Measurements from ENCODE around the gene TBC1D9B.
A peak's percentile ranks its signal among the peaks of the same experiment; 100 is the strongest.
"Not testable (repeated sequence)": the region's sequence is repeated elsewhere in the genome, so short reads cannot be mapped to it uniquely, and the experiment has no call there.

The TBC1D9B gene

GRCh38 chr5:179837076-179838011, 70.4 kb downstream of the TBC1D9B start:
- DNase-seq (ENCODE audit: low read depth): no peak

- no peak for DNase-seq (ENCODE audit: low read depth)
Observed at GRCh38 chr5:179836225-179837019, 71.3 kb downstream of the TBC1D9B start.

GRCh38 chr5:179834871-179835270, 72.8 kb downstream of the TBC1D9B start:
- DNase-seq (ENCODE audit: low read depth): not testable (repeated sequence)

- DNase-seq (ENCODE audit: low read depth): no peak
Observed at GRCh38 chr5:179834120-179834519, 73.6 kb downstream of the TBC1D9B start.

GRCh38 chr5:179833709-179834070, 74.0 kb downstream of the TBC1D9B start:
- DNase-seq (ENCODE audit: low read depth): no peak

GRCh38 chr5:179833056-179833708, 74.5 kb downstream of the TBC1D9B start:
- DNase-seq (ENCODE audit: low read depth): no peak

- DNase-seq (ENCODE audit: low read depth): no peak
Observed at GRCh38 chr5:179832039-179832745, 75.5 kb downstream of the TBC1D9B start.

GRCh38 chr5:179830818-179831468, 76.8 kb downstream of the TBC1D9B start:
- no peak for DNase-seq (ENCODE audit: low read depth)

- DNase-seq (ENCODE audit: low read depth): no peak
Observed at GRCh38 chr5:179829732-179830435, 77.8 kb downstream of the TBC1D9B start.

- no peak for DNase-seq (ENCODE audit: low read depth)
Observed at GRCh38 chr5:179828756-179829421, 78.8 kb downstream of the TBC1D9B start.

GRCh38 chr5:179827680-179828079, 80.0 kb downstream of the TBC1D9B start:
- no peak for DNase-seq (ENCODE audit: low read depth)

- no peak for DNase-seq (ENCODE audit: low read depth)
Observed at GRCh38 chr5:179825655-179826182, 82.0 kb downstream of the TBC1D9B start.

- DNase-seq (ENCODE audit: low read depth): no peak
Observed at GRCh38 chr5:179824745-179825112, 83.0 kb downstream of the TBC1D9B start.

- DNase-seq (ENCODE audit: low read depth): no peak
Observed at GRCh38 chr5:179823937-179824744, 83.6 kb downstream of the TBC1D9B start.

- DNase-seq (ENCODE audit: low read depth): no peak
Observed at GRCh38 chr5:179822444-179822990, 85.2 kb downstream of the TBC1D9B start.

GRCh38 chr5:179822059-179822432, 85.7 kb downstream of the TBC1D9B start:
- DNase-seq (ENCODE audit: low read depth): no peak

- DNase-seq (ENCODE audit: low read depth): peak; percentile 73
Observed at GRCh38 chr5:179821298-179822058, 86.2 kb downstream of the TBC1D9B start.

Data from stimulated activated CD8-positive, alpha-beta memory T cell treated with anti-CD3 and anti-CD28 coated beads, Interleukin-7, amount 100 ng/mL, for 24 hours (primary cell).